Measurements from ENCODE around the gene SWI5.
A peak's percentile ranks its signal among the peaks of the same experiment; 100 is the strongest.
"Not testable (repeated sequence)": the region's sequence is repeated elsewhere in the genome, so short reads cannot be mapped to it uniquely, and the experiment has no call there.

Gene SWI5

GRCh38 chr9:128276008-128276573, at the start of gene SWI5:
Gene SWI5, plus strand, starts transcription at chr9:128276276.
- Mint-ChIP-seq H3K27me3 (no peaks in the 10 kb centered on the region), H3K9me3 (no peaks in the 10 kb centered on the region), H3K27ac (peak within 1 kb of the TSS; percentile 97), H3K4me3 (peak within 1 kb of the TSS; percentile 98), H3K4me1 (ENCODE audit: low read depth) (peaks cover 47% of the 10 kb centered on the region), H3K36me3 (ENCODE audit: low read depth) (peaks cover 39% of the 10 kb centered on the region)
- peak; percentile 99 for DNase-seq

- DNase-seq: no peak
- H3K4me1 Mint-ChIP-seq (ENCODE audit: low read depth): no peaks in the 10 kb centered on the region
- no peak overlapping the region for H3K4me3 Mint-ChIP-seq
- H3K36me3 Mint-ChIP-seq (ENCODE audit: low read depth): no peaks in the 10 kb centered on the region
- no peak overlapping the region for H3K27ac Mint-ChIP-seq
- no peaks in the 10 kb centered on the region for H3K9me3 Mint-ChIP-seq
- no peaks in the 10 kb centered on the region for H3K27me3 Mint-ChIP-seq
Observed at GRCh38 chr9:128226412-128226801, 49.7 kb upstream of the SWI5 start.

GRCh38 chr9:128230897-128231296, 45.2 kb upstream of the SWI5 start:
- not testable (repeated sequence) for H3K36me3 Mint-ChIP-seq (ENCODE audit: low read depth); H3K9me3 Mint-ChIP-seq; H3K27me3 Mint-ChIP-seq; H3K27ac Mint-ChIP-seq; H3K4me3 Mint-ChIP-seq; DNase-seq; H3K4me1 Mint-ChIP-seq (ENCODE audit: low read depth)

GRCh38 chr9:128231638-128232527, 44.2 kb upstream of the SWI5 start:
- H3K4me3 Mint-ChIP-seq: no peak overlapping the region
- no peak overlapping the region for H3K27ac Mint-ChIP-seq
- peaks cover 3% of the 10 kb centered on the region for H3K4me1 Mint-ChIP-seq (ENCODE audit: low read depth)
- no peaks in the 10 kb centered on the region for H3K27me3 Mint-ChIP-seq
- H3K9me3 Mint-ChIP-seq: no peaks in the 10 kb centered on the region
- DNase-seq: no peak
- no peaks in the 10 kb centered on the region for H3K36me3 Mint-ChIP-seq (ENCODE audit: low read depth)

- Mint-ChIP-seq H3K27ac (no peak overlapping the region), H3K4me3 (no peak overlapping the region)
Observed at GRCh38 chr9:128232528-128233428, 43.3 kb upstream of the SWI5 start.

GRCh38 chr9:128233817-128234406, 42.2 kb upstream of the SWI5 start:
- H3K36me3 Mint-ChIP-seq (ENCODE audit: low read depth): no peaks in the 10 kb centered on the region
- H3K27ac Mint-ChIP-seq: no peak overlapping the region
- no peaks in the 10 kb centered on the region for H3K27me3 Mint-ChIP-seq

More at GRCh38 chr9:128232528-128233428, 43.3 kb upstream of the SWI5 start:
- H3K36me3 Mint-ChIP-seq (ENCODE audit: low read depth): no peaks in the 10 kb centered on the region
- H3K27me3 Mint-ChIP-seq: no peaks in the 10 kb centered on the region
- peaks cover 3% of the 10 kb centered on the region for H3K4me1 Mint-ChIP-seq (ENCODE audit: low read depth)
- no peaks in the 10 kb centered on the region for H3K9me3 Mint-ChIP-seq
- DNase-seq: no peak

GRCh38 chr9:128242124-128242523, 34.0 kb upstream of the SWI5 start:
- H3K27me3 Mint-ChIP-seq: peaks cover 32% of the 10 kb centered on the region
- H3K4me1 Mint-ChIP-seq (ENCODE audit: low read depth): peaks cover 5% of the 10 kb centered on the region
- no peak for DNase-seq
- H3K9me3 Mint-ChIP-seq: no peaks in the 10 kb centered on the region
- no peak overlapping the region for H3K27ac Mint-ChIP-seq
- no peaks in the 10 kb centered on the region for H3K36me3 Mint-ChIP-seq (ENCODE audit: low read depth)
- no peak overlapping the region for H3K4me3 Mint-ChIP-seq

More at GRCh38 chr9:128233817-128234406, 42.2 kb upstream of the SWI5 start:
- no peak for DNase-seq
- H3K9me3 Mint-ChIP-seq: no peaks in the 10 kb centered on the region
- no peak overlapping the region for H3K4me3 Mint-ChIP-seq
- H3K4me1 Mint-ChIP-seq (ENCODE audit: low read depth): peaks cover 3% of the 10 kb centered on the region

GRCh38 chr9:128242828-128243214, 33.3 kb upstream of the SWI5 start:
- no peaks in the 10 kb centered on the region for H3K36me3 Mint-ChIP-seq (ENCODE audit: low read depth)
- no peak overlapping the region for H3K27ac Mint-ChIP-seq
- no peaks in the 10 kb centered on the region for H3K9me3 Mint-ChIP-seq
- no peak overlapping the region for H3K4me3 Mint-ChIP-seq
- peaks cover 5% of the 10 kb centered on the region for H3K4me1 Mint-ChIP-seq (ENCODE audit: low read depth)
- peaks cover 32% of the 10 kb centered on the region for H3K27me3 Mint-ChIP-seq
- DNase-seq: no peak

GRCh38 chr9:128243215-128244018, 32.7 kb upstream of the SWI5 start:
- DNase-seq: no peak
- no peak overlapping the region for H3K4me3 Mint-ChIP-seq

GRCh38 chr9:128244091-128244836, 31.8 kb upstream of the SWI5 start:
- Mint-ChIP-seq H3K4me3 (no peak overlapping the region), H3K27ac (no peak overlapping the region), H3K27me3 (peaks cover 32% of the 10 kb centered on the region), H3K36me3 (ENCODE audit: low read depth) (no peaks in the 10 kb centered on the region), H3K4me1 (ENCODE audit: low read depth) (peaks cover 5% of the 10 kb centered on the region), H3K9me3 (no peaks in the 10 kb centered on the region)
- DNase-seq: no peak

More at GRCh38 chr9:128243215-128244018, 32.7 kb upstream of the SWI5 start:
- Mint-ChIP-seq H3K27ac (no peak overlapping the region), H3K4me1 (ENCODE audit: low read depth) (peaks cover 5% of the 10 kb centered on the region), H3K9me3 (no peaks in the 10 kb centered on the region), H3K27me3 (peaks cover 32% of the 10 kb centered on the region), H3K36me3 (ENCODE audit: low read depth) (no peaks in the 10 kb centered on the region)

- no peaks in the 10 kb centered on the region for H3K9me3 Mint-ChIP-seq
- H3K4me3 Mint-ChIP-seq: no peak overlapping the region
- peaks cover 32% of the 10 kb centered on the region for H3K27me3 Mint-ChIP-seq
- peaks cover 8% of the 10 kb centered on the region for H3K4me1 Mint-ChIP-seq (ENCODE audit: low read depth)
- no peak for DNase-seq
- no peak overlapping the region for H3K27ac Mint-ChIP-seq
- no peaks in the 10 kb centered on the region for H3K36me3 Mint-ChIP-seq (ENCODE audit: low read depth)
Observed at GRCh38 chr9:128244837-128245231, 31.2 kb upstream of the SWI5 start.

- H3K4me3 Mint-ChIP-seq: no peak overlapping the region
Observed at GRCh38 chr9:128245421-128246151, 30.5 kb upstream of the SWI5 start.

More at GRCh38 chr9:128245421-128246151, 30.5 kb upstream of the SWI5 start:
- no peaks in the 10 kb centered on the region for H3K36me3 Mint-ChIP-seq (ENCODE audit: low read depth)
- no peak overlapping the region for H3K27ac Mint-ChIP-seq
- DNase-seq: no peak
- peaks cover 32% of the 10 kb centered on the region for H3K27me3 Mint-ChIP-seq
- no peaks in the 10 kb centered on the region for H3K9me3 Mint-ChIP-seq
- peaks cover 11% of the 10 kb centered on the region for H3K4me1 Mint-ChIP-seq (ENCODE audit: low read depth)

All from activated T-cell treated with anti-CD3 and anti-CD28 coated beads, Interleukin-2, amount 50 U/mL, for 24 hours (primary cell).